HepG2 (cell line): ENCODE measurements around the gene MYO5B. TPM values are rescaled to one million over a fixed set of nuclear protein-coding genes. Genes with fewer than 3 reads are reported as not detected.

Experiments
- ATAC-seq: fragments of 200-7000 bp; cut with Tn5 transposase; 3 replicates; pipeline ENCODE4 v1.9.1; 2020; ENCODE audit warnings: mild to moderate bottlenecking, moderate library complexity
- BruUV-seq: library from RNA; stranded (reverse); fragments of 400-500 nt; replicated peaks from 2 replicates; lab custom pipeline; 2021; lab: Mats Ljungman, UMichigan
- CTCF ChIA-PET: fragments of 300-600 bp; formaldehyde crosslinking; extraction: SDS; loops from one replicate; lab custom pipeline; 2021; ENCODE audit warnings: low total read pairs, inconsistent platforms, low intra/inter-chr PET ratio; lab: Yijun Ruan, JAX
- POLR2A ChIA-PET: fragments of 350-600 bp; sonication (Branson Sonifier 250); formaldehyde crosslinking; loops from one replicate; lab custom pipeline; 2020; ENCODE audit warnings: antibody characterized with exemption, inconsistent platforms; lab: Yijun Ruan, JAX
- DNase-seq: peaks from one replicate; pipeline ENCODE4 v3.0.0-alpha.2; 2015; ENCODE audit warnings: low spot score
- FAIRE-seq: peaks from 3 replicates; lab custom pipeline; 2011; peaks lifted over from hg19 to GRCh38; lab: Jason Lieb, UNC
- H2AFZ ChIP-seq: one replicate; pipeline ENCODE4 v1.6.1; 2011; ENCODE audit warnings: low read length, inconsistent platforms
- H3K27ac ChIP-seq: fragments of 300-600 bp; 3 replicates; pipeline ENCODE4 v1.8.0; 2011; ENCODE audit warnings: mixed run types, mild to moderate bottlenecking, mixed read lengths, low read length, inconsistent platforms; ENCODE audit not compliant: insufficient read depth; ENCODE audit errors: extremely low read length
- H3K27me3 ChIP-seq, 2 experiments: fragments of 200-600 bp in 1 of 2; 2 replicates in 1 of 2; 3 replicates in 1 of 2; pipeline versions ENCODE4 v1.6.0 to v1.8.0; 2011; ENCODE audit warnings: low read length in 2 of 2, mild to moderate bottlenecking in 2 of 2, moderate library complexity in 2 of 2, inconsistent platforms in 1 of 2; ENCODE audit not compliant: insufficient read depth in 2 of 2, control insufficient read depth in 1 of 2
- H3K36me3 ChIP-seq, 2 experiments: fragments of 200-600 bp in 1 of 2; replicated peaks in 1 of 2; 2 replicates in 1 of 2; 3 replicates in 1 of 2; pipeline versions ENCODE4 v1.5.1 to v1.8.0; 2011; ENCODE audit warnings: low read length in 2 of 2, inconsistent platforms in 1 of 2; ENCODE audit not compliant: insufficient read depth in 2 of 2, control insufficient read depth in 1 of 2
- H3K4me1 ChIP-seq: 2 replicates; pipeline ENCODE4 v1.5.1; 2012; ENCODE audit warnings: low read length, inconsistent platforms; ENCODE audit not compliant: insufficient read depth
- H3K4me2 ChIP-seq: 2 replicates; pipeline ENCODE4 v1.6.0; 2011; ENCODE audit warnings: low read depth, low read length, inconsistent platforms
- H3K4me3 ChIP-seq, 3 experiments: fragments of 200-600 bp in 1 of 3; sonication (generic), shearing (Covaris generic) in 1 of 3; replicated peaks in 1 of 3; 2 replicates each; pipeline ENCODE4 v1.5.1; 2011 to 2016; ENCODE audit warnings: low read length in 3 of 3, inconsistent platforms in 2 of 3, low read depth in 2 of 3, mild to moderate bottlenecking in 2 of 3, control low read depth in 1 of 3, mixed read lengths in 1 of 3; ENCODE audit not compliant: insufficient read depth in 1 of 3
- H3K79me2 ChIP-seq: one replicate; pipeline ENCODE4 v1.6.1; 2011; ENCODE audit warnings: low read length, inconsistent platforms; ENCODE audit not compliant: insufficient read depth
- H3K9ac ChIP-seq: 2 replicates; pipeline ENCODE4 v1.6.0; 2011; ENCODE audit warnings: mild to moderate bottlenecking, low read depth, low read length, inconsistent platforms; ENCODE audit not compliant: insufficient read depth
- H3K9me3 ChIP-seq: 2 replicates; pipeline ENCODE4 v1.5.1; 2012; ENCODE audit warnings: mild to moderate bottlenecking, low read length
- H4K20me1 ChIP-seq: 2 replicates; pipeline ENCODE4 v1.6.0; 2011; ENCODE audit warnings: inconsistent platforms, mild to moderate bottlenecking, low read length, moderate library complexity; ENCODE audit not compliant: insufficient read depth
- CBX5 ChIP-seq: sonication (generic); formaldehyde crosslinking; IDR thresholded peaks from 2 replicates; pipeline ENCODE4 v1.4.0; 2020; ENCODE audit warnings: missing genetic modification reagents, borderline replicate concordance
- CEBPZ ChIP-seq: IDR thresholded peaks from 2 replicates; pipeline ENCODE4 v1.6.1; 2012; ENCODE audit warnings: low read length, improper control_type of control experiment
- JDP2 ChIP-seq: sonication (generic); formaldehyde crosslinking; IDR thresholded peaks from 2 replicates; pipeline ENCODE4 v1.8.1; 2022; ENCODE audit warnings: missing genetic modification reagents, borderline replicate concordance
- KDM2A ChIP-seq: sonication (generic); formaldehyde crosslinking; IDR thresholded peaks from 2 replicates; pipeline ENCODE4 v1.4.0; 2020; ENCODE audit warnings: low read depth, missing genetic modification reagents, borderline replicate concordance
- MEF2D ChIP-seq: sonication (generic); formaldehyde crosslinking; IDR thresholded peaks from 2 replicates; pipeline ENCODE4 v1.5.1; 2020; ENCODE audit warnings: mild to moderate bottlenecking, missing genetic modification reagents
- SRSF1 ChIP-seq: fragments of 200-400 bp; formaldehyde crosslinking; optimal IDR thresholded peaks from 2 replicates; pipeline ENCODE3; 2017; ENCODE audit warnings: mild to moderate bottlenecking, low read depth, low read length, moderate library complexity
- TOE1 ChIP-seq: sonication (generic); formaldehyde crosslinking; IDR thresholded peaks from 2 replicates; pipeline ENCODE4 v1.4.0; 2020; ENCODE audit warnings: mild to moderate bottlenecking, missing genetic modification reagents
- ZIK1 ChIP-seq: sonication (generic); formaldehyde crosslinking; IDR thresholded peaks from 2 replicates; pipeline ENCODE4 v1.5.0; 2020; ENCODE audit warnings: mild to moderate bottlenecking, low read depth, missing genetic modification reagents, borderline replicate concordance
- ZNF121 ChIP-seq: sonication (generic); formaldehyde crosslinking; IDR thresholded peaks from 2 replicates; pipeline ENCODE4 v1.5.0; 2020; ENCODE audit warnings: mild to moderate bottlenecking, missing genetic modification reagents
- ZNF292 ChIP-seq: sonication (generic); formaldehyde crosslinking; IDR thresholded peaks from 2 replicates; pipeline ENCODE4 v1.8.1; 2022; ENCODE audit warnings: mild to moderate bottlenecking, low read depth, missing genetic modification reagents, borderline replicate concordance
- ZNF317 ChIP-seq: sonication (generic); formaldehyde crosslinking; IDR thresholded peaks from 2 replicates; pipeline ENCODE4 v1.5.0; 2020; ENCODE audit warnings: mild to moderate bottlenecking, missing genetic modification reagents
- ZNF616 ChIP-seq: sonication (generic); formaldehyde crosslinking; IDR thresholded peaks from 2 replicates; pipeline ENCODE4 v1.5.0; 2020; ENCODE audit warnings: low read depth, mild to moderate bottlenecking, missing genetic modification reagents
- WGBS: methylation state at CpG from one replicate; pipeline ENCODE4 v1.1.6; 2017; ENCODE audit warnings: low lambda C conversion rate; 5-methylcytosine and 5-hydroxymethylcytosine counted together
- in situ Hi-C: cut with HindIII; loops from 2 replicates; pipeline ENCODE4 v1.10.0; 2017; ENCODE audit warnings: low pct_unique_long_range_greater_than_20kb; ENCODE audit not compliant: extremely low pct_ligation_motif_present
- intact Hi-C: fragments of 100-400 bp; cut with micrococcal nuclease; formaldehyde crosslinking; loops from one replicate; pipeline ENCODE4 v1.10.0; 2022; ENCODE audit not compliant: unreplicated experiment
- polyA plus RNA-seq, 8 experiments: library from polyadenylated mRNA; depleted of rRNA in 3 of 8; stranded (reverse) in 7 of 8; unstranded in 1 of 8; fragments of >200 nt; fragmentation: Illumina TruSeq in 4 of 8; extraction: Trizol in 4 of 8; gene quantifications; 2 replicates each; pipeline versions ENCODE4 v1.2.1 to v1.2.3, GENCODE V29; 2011 to 2016; ENCODE audit warnings: low read depth in 4 of 8, missing spikeins in 1 of 8, mixed read lengths in 1 of 8; ENCODE audit not compliant: insufficient read depth in 1 of 8
- total RNA-seq, 5 experiments: library from RNA; depleted of rRNA; stranded (reverse); fragments of >200 nt; fragmentation: Illumina TruSeq; extraction: Trizol; gene quantifications; 2 replicates each; pipeline ENCODE4 v1.2.3, GENCODE V29; 2016; ENCODE audit warnings: low read depth in 1 of 5
- TF ChIP-seq, protein P1 (sequence below): sonication (generic); formaldehyde crosslinking; IDR thresholded peaks from 2 replicates; pipeline ENCODE4 v1.4.0; 2020; ENCODE audit warnings: mild to moderate bottlenecking, missing genetic modification reagents
- TF ChIP-seq, protein P2 (sequence below): sonication (generic); formaldehyde crosslinking; IDR thresholded peaks from 2 replicates; pipeline ENCODE4 v1.9.0; 2021; ENCODE audit warnings: missing genetic modification reagents, borderline replicate concordance

Gene MYO5B
- total and polyA plus RNA-seq, 2 of the 13 experiments (the other 11 are each of a cell fraction or from before 2014, with no cell fraction given), result 13.1 to 24.0 TPM

- TF ChIP-seq, protein P1, sequence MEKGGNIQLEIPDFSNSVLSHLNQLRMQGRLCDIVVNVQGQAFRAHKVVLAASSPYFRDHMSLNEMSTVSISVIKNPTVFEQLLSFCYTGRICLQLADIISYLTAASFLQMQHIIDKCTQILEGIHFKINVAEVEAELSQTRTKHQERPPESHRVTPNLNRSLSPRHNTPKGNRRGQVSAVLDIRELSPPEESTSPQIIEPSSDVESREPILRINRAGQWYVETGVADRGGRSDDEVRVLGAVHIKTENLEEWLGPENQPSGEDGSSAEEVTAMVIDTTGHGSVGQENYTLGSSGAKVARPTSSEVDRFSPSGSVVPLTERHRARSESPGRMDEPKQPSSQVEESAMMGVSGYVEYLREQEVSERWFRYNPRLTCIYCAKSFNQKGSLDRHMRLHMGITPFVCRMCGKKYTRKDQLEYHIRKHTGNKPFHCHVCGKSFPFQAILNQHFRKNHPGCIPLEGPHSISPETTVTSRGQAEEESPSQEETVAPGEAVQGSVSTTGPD (CRISPR knock-in tag), result no peak
- no peak for TF ChIP-seq MEF2D (CRISPR knock-in tag)
Observed at GRCh38 chr18:49966090-49966489, 228.9 kb downstream of the MYO5B start (continued).

DNA sequence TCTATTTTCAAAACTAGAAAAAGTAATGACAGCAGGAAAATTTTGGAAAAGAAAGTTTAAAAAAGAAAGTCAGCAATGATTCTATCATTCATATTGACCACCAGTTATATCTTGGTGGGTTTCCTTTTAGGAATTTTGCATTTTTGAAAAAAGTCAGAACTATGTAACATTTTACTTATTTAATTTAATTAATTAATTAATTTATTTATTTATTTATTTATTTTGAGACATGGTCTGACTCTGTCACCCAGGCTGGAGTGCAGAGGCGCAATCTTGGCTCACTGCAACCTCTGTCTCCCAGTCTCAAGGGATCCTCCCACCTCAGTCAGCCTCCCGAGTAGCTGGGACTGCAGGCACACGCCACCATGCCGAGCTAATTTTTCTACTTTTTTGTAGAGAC, 231.7 kb downstream of the MYO5B start:
- H3K4me3 ChIP-seq, result no peak overlapping the region
- H3K4me1 ChIP-seq, result peaks cover 28% of the 10 kb centered on the region
- 98% methylated on average over 4 of the region's 4 CpGs for WGBS
- ATAC-seq (no peak), FAIRE-seq (no peak), DNase-seq (no peak)
- H3K79me2 ChIP-seq, result no peaks in the 10 kb centered on the region
- H3K27me3 ChIP-seq, result no peaks in the 10 kb centered on the region
- no peaks in the 10 kb centered on the region for H4K20me1 ChIP-seq
- BruUV-seq, result no TSS peak
- ChIA-PET CTCF (no interaction called here), POLR2A (no interaction called here)
- no peak overlapping the region for H3K27ac ChIP-seq
- no peak overlapping the region for H3K4me2 ChIP-seq
- peaks cover 0 to 14% of the 10 kb centered on the region in 2 experiments; a peak in 2 of 5 replicates for H3K36me3 ChIP-seq
- H3K9me3 ChIP-seq, result no peaks in the 10 kb centered on the region
- intact Hi-C loops, result no loop called here
- no peak overlapping the region for H2AFZ ChIP-seq
- H3K9ac ChIP-seq, result no peak overlapping the region
- no peak for TF ChIP-seq SRSF1
- TF ChIP-seq, protein P2, sequence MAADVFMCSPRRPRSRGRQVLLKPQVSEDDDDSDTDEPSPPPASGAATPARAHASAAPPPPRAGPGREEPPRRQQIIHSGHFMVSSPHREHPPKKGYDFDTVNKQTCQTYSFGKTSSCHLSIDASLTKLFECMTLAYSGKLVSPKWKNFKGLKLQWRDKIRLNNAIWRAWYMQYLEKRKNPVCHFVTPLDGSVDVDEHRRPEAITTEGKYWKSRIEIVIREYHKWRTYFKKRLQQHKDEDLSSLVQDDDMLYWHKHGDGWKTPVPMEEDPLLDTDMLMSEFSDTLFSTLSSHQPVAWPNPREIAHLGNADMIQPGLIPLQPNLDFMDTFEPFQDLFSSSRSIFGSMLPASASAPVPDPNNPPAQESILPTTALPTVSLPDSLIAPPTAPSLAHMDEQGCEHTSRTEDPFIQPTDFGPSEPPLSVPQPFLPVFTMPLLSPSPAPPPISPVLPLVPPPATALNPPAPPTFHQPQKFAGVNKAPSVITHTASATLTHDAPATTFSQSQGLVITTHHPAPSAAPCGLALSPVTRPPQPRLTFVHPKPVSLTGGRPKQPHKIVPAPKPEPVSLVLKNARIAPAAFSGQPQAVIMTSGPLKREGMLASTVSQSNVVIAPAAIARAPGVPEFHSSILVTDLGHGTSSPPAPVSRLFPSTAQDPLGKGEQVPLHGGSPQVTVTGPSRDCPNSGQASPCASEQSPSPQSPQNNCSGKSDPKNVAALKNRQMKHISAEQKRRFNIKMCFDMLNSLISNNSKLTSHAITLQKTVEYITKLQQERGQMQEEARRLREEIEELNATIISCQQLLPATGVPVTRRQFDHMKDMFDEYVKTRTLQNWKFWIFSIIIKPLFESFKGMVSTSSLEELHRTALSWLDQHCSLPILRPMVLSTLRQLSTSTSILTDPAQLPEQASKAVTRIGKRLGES (CRISPR knock-in tag), result no peak
- TF ChIP-seq ZIK1, result no peak
- no peak for TF ChIP-seq KDM2A
- TF ChIP-seq ZNF317 (CRISPR knock-in tag), result no peak
- no peak for TF ChIP-seq ZNF292
- no peak for TF ChIP-seq CEBPZ
- no peak for TF ChIP-seq TOE1 (CRISPR knock-in tag)
- TF ChIP-seq CBX5 (CRISPR knock-in tag), result no peak
- no peak for TF ChIP-seq JDP2
- TF ChIP-seq ZNF616, result no peak
- TF ChIP-seq ZNF121, result no peak
- in situ Hi-C loops, result no loop called here
